ENCODE measurements around the gene KDM5A.
A peak's percentile ranks its signal among the peaks of the same experiment; 100 is the strongest.
"Not testable (repeated sequence)": the region's sequence is repeated elsewhere in the genome, so short reads cannot be mapped to it uniquely, and the experiment has no call there.

Gene KDM5A

DNA sequence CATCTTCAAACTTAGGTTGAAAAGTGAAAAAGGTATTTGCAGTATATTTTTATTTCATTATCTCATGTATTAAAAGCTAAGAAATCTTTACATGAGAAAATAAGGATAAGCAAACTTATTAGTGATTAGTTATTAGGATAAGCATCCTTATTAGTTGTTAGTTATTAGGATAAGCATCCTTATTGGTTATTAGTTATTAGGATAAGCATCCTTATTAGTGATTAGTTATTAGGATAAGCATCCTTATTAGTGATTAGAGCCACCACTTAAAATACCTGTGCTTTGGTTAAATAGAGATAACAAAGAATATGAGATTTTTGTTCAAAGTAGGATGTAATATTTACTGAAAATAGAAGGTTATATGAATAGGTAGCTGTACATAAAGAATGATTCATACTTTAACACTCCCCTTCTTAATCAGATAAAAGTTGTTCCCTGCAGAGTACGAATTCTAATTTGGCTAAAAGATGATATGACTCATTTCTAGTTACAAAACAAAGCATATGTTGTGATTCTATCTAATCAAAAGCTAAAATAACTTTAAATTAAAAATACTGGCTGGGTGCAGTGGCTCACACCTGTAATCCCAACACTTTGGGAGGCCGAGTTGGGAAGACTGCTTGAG lies 56.4 kb downstream of the KDM5A start:
- no peak for DNase-seq

DNA sequence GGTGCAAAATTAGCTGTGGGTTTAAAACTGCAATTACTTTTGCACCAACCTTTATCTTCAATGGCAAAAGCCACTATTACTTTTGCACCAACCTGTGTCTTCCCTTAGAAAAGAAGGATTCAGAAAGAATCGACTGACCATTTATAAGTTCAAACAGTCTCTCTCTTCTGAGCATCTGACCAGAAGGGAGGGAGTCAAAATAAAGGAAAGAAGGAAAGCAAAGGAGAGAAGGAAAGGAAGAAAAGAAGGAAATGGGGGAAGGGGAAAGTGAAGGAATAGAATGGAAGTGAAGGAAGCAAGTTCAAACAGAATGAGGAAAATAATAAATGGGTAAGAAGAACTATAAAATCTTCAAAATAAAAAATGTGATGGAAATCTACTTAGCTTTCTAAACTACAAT lies 57.8 kb downstream of the KDM5A start:
- no peak for DNase-seq

DNA sequence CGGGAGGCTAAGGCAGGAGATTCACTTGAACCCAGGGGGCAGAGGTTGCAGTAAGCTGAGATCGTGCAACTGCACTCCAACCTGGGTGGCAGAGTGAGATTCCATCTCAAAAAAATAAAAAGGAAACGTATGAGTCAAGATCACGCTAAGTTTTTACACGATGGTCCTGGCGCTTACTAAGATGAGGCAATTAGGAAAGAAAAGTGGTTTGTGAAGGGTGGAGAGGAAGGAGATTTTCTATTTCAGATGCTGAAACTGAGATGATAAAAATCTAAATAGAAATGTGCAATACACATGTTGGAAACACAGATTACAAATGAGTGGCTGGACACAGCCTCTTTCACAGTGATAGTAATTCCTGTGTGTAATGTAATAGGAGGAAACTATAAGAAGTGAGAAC lies 63.2 kb downstream of the KDM5A start:
- DNase-seq = no peak

DNA sequence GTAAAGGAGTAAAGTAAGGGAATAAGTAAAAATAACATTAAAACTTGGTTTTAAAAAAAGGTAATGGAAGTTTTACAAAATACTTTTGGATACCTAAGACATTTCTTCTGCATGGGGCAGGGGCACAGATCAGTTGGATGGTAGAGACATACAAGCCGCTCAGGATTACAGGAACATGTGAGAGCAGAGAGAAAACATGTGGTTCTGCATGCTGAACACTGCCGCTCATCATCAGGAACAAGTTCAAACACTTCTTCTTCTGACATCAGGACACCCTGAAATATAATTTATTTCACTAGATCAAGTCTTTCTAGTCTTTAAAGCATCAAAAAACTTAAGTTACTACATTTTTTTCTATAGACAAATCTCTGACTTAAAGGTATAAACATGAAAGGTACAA lies 65.6 kb downstream of the KDM5A start:
- DNase-seq = no peak

DNA sequence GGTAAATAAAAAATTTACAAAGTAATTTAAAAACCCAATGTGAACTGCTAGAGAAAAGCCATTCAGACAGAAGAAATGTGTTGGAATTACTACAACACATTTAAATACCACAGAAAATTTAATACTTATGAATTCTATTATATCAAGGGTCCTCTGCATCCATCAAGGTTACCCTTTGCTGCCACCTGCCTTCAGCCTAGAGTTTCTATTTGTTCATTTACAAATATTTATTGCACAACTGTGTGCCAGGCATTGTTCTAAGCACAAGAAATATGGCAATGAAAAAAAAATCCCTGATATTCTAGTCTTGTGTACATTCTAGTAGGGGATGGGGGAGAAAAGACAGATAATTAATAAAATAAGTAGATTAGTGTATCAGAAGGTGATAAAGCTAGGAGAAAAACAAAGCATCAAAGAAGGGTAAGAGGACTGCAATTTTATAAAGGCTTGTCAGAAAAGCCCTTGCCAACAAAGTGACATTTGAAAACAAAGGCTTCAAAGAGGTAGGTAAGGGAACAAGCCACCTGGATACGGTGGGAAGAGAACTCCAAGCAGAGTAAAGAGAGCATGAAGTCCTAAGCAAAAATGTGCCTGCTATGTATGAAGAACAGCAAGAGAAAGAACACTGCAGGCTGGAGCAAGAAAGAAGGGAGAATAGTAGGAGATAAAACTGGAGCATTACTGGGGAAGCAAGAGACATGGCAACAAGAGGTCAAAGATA lies 67.4 kb downstream of the KDM5A start:
- no peak for DNase-seq

DNA sequence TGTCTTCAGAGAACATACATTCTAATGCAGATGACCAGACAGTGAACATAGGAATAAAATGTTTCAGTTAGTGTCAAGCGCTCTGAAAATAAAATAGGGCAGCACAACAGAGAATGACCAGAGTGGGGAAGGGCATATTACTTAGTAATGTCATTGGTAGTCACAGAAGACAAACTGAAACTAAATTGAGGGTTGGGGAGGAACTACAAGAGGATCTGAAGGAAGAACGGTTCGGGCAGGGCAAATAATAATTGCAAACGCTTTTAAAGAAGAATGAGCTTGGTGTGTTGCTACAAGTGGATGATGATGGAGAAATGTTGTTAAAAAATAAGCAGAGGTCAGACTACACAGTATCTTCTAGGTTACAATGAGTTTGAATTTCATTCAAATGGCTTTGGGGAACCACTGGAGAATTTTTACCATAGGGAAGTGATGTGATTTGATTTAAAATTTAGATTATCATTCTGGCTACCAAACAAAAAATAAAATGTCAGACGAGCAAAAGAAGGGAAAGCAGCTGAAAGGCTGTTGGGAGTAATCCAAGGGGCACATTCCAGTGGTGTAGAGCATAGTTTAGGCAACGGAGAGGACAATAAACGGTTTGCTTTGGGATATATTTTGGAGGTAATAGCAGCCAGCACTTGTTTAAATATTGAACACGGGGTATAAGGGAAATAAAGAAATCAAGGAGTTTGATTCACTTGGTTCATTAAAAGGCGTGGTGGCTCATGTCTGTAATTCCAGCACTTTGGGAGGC lies 70.2 kb downstream of the KDM5A start:
- DNase-seq = no peak

DNA sequence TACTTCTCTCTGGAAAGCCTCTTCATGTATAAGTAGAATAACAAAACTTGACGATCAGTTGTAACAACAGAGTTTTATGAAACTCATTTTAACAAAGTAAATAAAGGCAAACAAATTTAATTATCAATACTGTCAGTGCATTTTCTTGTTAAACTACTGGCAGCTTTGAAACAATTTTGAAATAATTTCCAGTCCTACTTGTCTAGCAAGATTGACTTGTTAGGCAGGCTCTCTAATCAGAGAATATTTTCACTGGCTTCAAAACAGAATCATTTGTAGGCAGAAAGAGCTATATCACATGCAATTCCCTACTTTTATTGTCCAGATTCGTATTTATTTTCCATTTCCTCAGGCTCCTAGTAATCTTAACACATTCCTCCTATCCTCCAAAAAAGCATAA lies 80.6 kb downstream of the KDM5A start:
- DNase-seq = no peak

DNA sequence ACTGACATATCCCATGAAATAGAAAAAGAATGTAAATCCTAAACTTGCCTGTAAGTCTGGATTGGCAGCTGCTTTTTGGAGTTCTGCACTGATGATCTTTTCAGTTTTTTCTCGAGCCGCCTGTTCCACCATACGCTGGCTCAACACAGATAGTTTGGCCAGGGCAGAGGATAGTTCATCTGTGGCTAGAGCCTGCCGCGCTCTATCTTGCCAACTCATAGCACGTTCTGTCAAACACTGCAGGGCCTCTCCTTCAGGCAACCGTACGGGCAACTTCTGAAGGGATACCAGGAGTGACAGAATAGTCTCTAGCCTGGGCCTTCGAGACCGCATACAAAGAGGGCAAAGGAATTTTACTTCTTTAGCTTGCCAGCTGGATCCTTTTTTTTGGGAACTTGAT lies 81.7 kb downstream of the KDM5A start:
- DNase-seq = no peak

DNA sequence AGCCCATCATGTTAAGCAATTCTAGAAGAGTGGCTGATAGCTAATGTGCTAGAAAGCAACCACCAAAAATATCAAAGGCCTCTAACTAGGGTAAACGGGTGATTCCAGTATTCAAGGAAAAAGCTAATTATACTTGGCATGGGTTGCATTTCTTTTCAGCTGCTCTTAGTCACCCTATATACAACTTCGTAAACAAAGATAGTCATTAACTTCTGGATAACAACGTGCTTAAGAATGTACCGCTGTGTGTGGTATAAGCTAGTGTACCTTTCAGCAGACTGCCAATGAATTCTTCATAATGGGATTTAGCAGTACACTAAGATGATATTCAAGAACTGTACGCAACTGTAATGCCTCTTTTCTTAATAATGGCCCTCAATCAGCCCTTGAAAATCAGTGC lies 84.3 kb downstream of the KDM5A start:
- DNase-seq = no peak

DNA sequence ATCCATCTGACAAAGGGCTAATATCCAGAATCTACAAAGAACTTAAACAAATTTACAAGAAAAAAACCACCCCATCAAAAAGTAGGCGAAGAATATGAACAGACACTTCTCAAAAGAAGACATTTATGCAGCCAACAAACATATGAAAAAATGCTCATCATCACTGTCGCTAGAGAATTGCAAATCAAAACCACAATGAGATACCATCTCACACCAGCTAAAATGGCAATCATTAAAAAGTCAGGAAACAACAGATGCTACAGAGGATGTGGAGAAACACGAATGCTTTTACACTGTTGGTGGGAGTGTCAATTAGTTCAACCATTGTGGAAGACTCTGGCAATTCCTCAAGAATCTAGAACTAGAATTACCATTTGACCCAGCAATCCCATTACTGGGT lies 86.4 kb downstream of the KDM5A start:
- not testable (repeated sequence) for DNase-seq

DNA sequence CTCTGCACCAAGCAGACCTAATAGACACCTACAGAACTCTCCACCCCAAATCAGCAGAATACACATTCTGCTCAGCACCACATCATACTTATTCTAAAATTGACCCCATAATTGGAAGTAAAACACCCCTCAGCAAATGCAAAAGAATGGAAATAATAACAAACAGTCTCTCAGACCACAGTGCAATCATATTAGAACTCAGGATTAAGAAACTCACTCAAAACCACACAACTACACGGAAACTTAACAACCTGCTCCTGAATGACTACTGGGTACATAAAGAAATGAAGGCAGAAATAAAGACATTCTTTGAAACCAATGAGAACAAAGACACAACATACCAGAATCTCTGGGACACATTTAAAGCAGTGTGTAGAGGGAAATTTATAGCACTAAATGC lies 89.0 kb downstream of the KDM5A start:
- DNase-seq = not testable (repeated sequence)

DNA sequence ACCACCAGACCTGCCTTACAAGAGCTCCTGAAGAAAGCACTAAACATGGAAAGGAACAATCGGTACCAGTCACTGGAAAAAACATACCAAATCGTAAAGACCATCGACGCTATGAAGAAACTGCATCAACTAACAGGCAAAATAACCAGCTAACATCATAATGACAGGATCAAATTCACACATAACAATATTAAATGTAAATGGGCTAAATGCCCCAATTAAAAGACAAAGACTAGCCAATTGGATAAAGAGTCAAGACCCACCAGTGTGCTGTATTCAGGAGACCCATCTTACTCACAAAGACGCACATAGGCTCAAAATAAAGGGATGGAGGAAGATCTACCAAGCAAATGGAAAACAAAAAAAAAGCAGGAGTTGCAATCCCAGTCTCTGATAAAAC lies 89.6 kb downstream of the KDM5A start:
- not testable (repeated sequence) for DNase-seq

DNA sequence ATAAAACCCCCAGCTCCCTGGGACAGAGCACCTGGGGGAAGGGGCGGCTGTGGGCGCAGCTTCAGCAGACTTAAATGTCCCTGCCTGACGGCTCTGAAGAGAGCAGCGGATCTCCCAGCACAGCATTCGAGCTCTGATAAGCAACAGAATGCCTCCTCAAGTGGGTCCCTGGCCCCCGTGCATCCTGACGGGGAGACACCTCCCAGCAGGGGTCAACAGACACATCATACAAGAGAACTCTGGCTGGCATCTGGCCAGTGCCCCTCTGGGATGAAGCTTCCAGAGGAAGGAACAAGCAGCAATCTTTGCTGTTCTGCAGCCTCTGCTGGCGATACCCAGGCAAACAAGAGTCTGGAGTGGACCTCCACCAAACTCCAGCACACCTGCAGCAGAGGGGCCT lies 91.1 kb downstream of the KDM5A start:
- not testable (repeated sequence) for DNase-seq

DNA sequence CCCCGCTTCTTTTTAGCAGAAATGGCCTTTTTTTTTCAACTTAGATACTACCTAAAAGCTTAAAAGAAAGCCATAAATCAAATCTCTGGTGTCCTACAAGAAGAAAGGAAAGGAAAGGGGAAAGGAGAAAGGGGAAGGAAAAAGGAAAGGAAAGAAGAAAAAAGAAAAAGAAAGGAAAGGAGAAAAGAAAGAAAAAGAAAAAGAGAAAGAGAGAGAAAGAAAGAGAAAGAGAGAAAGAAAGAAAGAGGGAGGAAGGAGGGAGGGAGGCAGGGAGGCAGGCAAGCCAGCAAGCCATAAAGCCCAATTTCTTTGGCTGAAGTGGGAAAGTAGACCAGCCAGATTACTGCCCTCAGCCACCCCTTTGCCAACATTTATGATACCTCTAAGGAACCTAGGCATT lies 94.0 kb downstream of the KDM5A start:
- no peak for DNase-seq

DNA sequence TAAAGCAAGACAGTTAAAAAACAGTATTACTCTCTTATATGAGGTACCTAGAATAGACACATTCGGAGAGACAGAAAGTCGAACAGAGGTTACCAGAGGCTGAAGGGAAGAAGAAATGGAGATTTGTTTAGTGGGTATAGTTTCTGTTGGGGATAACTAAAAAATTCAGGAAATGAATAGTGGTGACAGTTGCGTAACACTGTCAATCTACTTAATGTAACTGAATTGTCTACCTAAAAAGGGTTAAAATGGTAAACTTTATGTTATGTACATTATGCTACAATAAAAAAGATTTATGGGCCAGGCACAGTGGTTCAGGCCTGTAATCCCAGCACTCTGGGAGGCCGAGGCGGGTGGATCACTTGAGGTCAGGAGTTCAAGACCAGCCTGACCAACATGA lies 95.9 kb downstream of the KDM5A start:
- no peak for DNase-seq

DNA sequence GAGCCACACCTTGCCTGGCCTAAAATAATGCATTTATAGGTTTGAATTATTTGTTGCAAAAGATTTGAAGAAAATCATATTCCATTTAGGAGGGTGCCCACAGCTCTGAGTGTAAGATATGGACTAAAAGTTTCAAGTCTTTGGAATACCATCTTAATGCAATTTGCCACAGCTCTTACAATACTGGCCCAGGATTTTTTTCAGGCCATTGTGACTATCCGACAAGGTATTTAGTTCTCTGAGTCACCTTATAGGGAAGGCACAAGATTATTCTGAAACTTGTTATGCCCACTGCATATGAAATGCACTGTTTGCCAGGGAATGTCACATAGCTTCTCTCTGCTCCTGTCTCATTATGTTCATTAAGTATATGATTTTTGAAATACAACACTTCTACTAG lies 96.9 kb downstream of the KDM5A start:
- DNase-seq = peak; percentile 25

DNA sequence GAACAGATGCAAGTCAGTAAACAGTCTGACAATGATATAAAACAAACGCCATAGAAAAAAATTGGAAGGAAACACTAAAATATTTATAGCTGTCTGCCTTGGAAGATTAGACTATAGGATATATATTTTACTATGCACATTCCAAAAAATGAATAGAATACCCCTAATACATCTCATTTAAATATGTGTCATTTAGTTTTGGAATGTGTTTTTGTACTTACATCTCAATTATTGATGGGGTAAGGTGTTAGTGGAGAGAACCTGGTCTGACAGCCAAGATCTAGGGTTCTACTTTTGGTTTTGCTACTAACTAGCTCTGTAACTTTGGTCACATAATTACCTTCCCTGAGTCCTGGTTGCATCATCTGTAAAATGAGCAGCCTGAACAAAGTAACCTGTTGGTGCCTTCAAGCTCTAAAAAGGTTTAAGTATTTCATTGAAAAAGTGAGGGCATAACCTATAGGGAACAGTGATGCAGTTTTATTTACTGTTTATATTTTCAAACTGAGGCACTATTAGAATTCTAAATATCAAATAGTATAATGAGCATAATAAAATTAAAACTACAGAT lies 97.9 kb downstream of the KDM5A start:
- no peak for DNase-seq

DNA sequence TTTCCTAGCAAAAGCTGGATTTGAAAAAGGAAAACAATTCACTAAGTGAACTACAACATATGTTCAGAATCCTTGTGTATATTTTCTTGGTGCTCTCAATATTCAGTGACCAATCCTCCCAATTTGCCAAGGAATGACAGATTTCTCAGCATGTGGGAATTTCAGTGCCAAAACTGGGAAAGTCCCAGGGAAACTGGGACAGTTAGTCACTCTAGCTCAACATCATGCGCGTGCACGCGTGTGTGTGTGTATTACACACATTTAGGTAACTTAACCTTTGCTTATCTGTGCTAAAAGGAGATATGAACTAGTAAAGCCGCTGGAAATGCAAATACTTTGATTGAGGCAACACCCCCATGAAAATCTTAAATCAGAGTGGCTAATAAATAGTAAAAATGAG lies 100.4 kb downstream of the KDM5A start:
- peak; percentile 58 for DNase-seq

DNA sequence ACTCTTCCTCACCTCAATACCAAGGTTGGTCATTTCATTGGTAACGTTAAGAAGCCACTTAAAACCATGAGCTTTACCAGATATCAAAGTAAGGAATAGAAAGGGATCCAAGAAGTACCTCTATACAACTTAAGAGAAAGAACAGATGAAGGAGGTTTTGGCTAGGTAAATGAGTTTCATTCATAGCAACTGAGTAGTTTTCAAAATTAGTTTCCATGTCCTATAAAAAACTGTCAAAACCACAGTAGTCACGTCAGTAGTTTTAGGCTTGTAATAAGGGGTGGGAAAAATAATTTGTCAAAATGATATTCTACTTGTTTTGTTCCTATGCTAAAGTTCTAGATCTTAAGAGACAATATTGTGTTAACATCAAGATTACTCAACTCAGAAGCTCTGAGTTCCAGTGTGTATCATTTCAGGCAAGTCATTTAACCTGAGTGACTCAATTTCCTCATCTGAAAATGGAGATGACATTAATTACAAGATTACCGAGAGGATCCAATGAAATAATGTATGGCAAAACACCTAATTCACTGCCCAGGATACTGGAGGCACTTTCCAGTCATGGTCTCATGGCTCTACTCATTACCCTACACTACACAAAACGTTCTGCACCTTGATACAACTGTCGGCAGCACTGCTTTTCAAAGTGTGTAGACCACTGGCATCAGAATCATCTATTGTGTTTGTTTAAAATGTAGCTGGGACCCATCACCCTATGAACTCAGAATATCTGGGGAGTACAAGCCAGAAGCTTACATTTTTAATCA lies 102.4 kb downstream of the KDM5A start:
- DNase-seq = no peak

DNA sequence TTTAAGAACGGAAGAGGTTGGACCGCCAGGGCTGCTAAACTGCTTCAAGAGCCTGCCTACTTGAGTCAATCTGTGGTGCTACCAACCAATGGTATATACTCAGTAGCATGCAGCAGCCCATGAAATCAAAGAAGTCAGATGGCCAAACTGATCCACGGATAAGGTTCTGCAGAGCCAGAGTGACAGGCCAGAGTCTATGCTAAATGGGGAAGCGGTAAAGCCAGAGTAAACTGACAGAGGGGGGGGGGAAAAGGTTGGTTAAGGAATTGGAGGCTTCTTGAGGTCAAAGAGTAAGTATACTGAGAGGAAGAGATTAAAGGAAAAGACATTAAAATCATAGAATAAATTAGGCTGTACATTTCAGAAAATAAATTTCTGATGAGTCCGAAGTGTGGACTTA lies 111.1 kb downstream of the KDM5A start:
- DNase-seq = no peak

DNA sequence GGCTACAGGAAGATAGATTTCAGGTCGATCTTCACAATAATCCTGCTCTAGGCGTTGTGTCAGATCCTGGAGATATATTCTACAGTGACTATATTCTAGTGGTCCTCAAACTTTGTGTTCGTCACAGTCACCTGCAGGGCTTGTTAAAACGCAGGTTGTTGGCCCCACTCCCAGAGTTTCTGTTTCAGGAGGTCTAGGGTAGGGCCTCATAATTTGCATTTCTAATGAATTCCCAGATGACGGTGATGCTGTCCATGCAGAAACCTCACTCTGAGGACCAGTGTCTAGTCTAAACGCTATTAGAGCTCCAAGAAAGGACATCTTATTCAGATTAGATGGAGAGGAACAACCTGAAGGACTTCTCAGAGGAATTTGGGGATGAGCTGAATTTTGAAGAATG lies 113.3 kb downstream of the KDM5A start:
- DNase-seq = no peak

DNA sequence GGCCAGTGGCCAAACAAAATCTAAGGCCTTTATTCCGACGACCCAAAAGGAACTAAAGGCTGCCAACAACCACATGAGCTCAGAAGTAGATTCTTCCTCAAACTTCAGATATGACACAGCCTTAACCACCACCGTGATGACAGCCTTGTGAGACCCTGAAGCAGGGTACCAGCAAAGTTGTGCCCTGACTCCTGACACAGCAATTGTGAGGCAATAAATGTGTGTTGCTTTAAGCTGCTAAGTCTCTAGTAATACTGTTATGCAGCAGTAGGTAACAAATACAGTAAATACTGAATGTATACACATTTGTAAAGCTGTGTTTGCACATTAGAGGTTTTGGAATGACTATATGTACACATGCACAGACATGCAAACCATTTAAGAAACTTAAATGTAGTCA lies 115.7 kb downstream of the KDM5A start:
- DNase-seq = no peak

DNA sequence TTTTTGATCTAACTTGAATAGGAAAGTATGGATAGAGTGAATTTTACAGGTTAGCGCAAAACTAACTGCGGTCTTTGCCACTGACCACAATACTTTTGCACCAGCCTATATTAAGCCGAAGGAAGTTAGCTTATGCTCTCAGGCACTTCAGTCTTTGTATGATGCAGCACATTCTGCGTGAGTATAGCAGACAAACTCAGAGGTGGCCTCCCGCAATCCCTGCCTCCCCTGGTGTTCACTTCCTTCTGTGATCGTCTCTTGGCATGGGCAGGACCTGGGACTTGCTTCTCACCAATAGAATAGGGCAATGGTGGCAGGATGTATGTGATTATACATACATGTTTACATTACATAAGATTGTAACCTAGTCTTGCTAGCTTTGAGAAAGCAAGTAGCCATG lies 116.2 kb downstream of the KDM5A start:
- no peak for DNase-seq
